Immature natural killer cell (primary cell): ENCODE results near the gene EIF4H. TPM values are rescaled to one million over a fixed set of nuclear protein-coding genes. Genes with fewer than 3 reads are reported as not detected.
A peak's percentile ranks its signal among the peaks of the same experiment; 100 is the strongest.

ENCODE experiments used
- DNase-seq, 3 donors: peaks; one replicate each; pipeline ENCODE4 v3.0.0; 2022; ENCODE audit warnings: mixed read lengths in 1 of 3
- H3K27ac Mint-ChIP-seq, 6 donors: one replicate each; pipeline ENCODE4 v1.8.0; 2020; ENCODE audit warnings: mixed read lengths in 6 of 6, mild to moderate bottlenecking in 5 of 6, inconsistent platforms in 4 of 6, moderate library complexity in 3 of 6
- H3K27me3 Mint-ChIP-seq, 3 donors: one replicate each; pipeline ENCODE4 v1.8.0; 2020 to 2021; ENCODE audit warnings: low read depth in 3 of 3, mild to moderate bottlenecking in 3 of 3, mixed read lengths in 3 of 3, moderate library complexity in 3 of 3, inconsistent platforms in 1 of 3
- H3K36me3 Mint-ChIP-seq, 3 donors: one replicate each; pipeline ENCODE4 v1.8.0; 2020; ENCODE audit warnings: mixed read lengths in 3 of 3, inconsistent platforms in 2 of 3, mild to moderate bottlenecking in 2 of 3
- H3K4me1 Mint-ChIP-seq, 2 donors: one replicate each; pipeline ENCODE4 v1.8.0; 2020; ENCODE audit warnings: inconsistent platforms in 2 of 2, mild to moderate bottlenecking in 2 of 2, mixed read lengths in 2 of 2, moderate library complexity in 1 of 2
- H3K4me3 Mint-ChIP-seq, 5 donors: one replicate each; pipeline ENCODE4 v1.8.0; 2020; ENCODE audit warnings: mild to moderate bottlenecking in 5 of 5, mixed read lengths in 5 of 5, inconsistent platforms in 3 of 5, moderate library complexity in 3 of 5
- H3K9me3 Mint-ChIP-seq, 6 donors: one replicate each; pipeline ENCODE4 v1.8.0; 2020; ENCODE audit warnings: mild to moderate bottlenecking in 6 of 6, mixed read lengths in 6 of 6, inconsistent platforms in 4 of 6, moderate library complexity in 3 of 6
- polyA plus RNA-seq, 3 donors: library from polyadenylated mRNA; unstranded; fragments of 300-500 nt; fragmentation: Illumina TruSeq; gene quantifications; one replicate each; pipeline ENCODE4 v1.2.3, GENCODE V29; 2021

The EIF4H gene
- polyA plus RNA-seq, 3 donors from 2014 or later = 177 to 278 (median 246) TPM

DNA sequence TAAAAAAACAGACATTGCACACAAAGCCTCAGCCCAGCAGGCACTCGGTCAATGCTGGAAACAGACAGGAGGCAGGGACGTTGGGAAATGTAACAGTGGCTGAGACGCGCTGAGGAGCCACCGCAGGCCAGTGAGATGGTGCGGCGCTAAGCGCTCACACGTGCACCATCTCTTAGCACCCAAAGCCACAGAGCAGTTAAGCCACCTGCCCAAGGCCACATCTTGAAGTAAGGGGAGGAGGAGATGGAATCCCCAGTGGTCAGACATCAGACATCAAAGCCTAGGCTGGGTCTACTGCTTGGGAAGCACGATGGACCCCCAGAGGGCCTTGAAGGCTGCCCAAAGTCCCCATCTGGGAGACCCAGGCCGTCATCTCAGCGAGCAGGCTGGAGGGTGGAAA lies 51.2 kb downstream of the EIF4H start:
- H3K27ac Mint-ChIP-seq = peak overlapping the region; percentile 69 to 86 (median 82)
- H3K4me1 Mint-ChIP-seq = peaks cover 33 to 49% of the 10 kb centered on the region in 2 donors
- H3K27me3 Mint-ChIP-seq = peaks cover 0 to 6% (median 3%) of the 10 kb centered on the region in 3 donors

DNA sequence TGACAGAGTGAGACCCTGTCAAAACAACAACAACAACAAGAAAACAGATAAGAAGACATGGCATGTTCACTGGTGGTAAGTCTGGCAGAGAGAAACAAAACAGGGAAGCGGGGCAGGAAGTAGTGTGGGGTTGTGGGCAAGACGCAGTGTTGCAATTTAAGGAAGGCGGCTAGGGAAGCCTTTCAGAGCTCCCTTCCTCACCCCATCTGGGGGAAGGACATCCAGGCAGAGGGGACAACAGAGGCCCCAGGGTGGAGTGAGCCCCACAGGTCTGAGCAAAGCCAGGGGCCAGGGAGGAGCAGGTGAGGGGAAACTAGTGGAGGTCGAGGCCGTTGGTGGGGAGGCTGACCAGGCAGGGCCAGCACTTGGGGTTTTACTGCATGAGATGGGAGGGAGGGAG lies 52.5 kb downstream of the EIF4H start:
- Mint-ChIP-seq H3K36me3 (peaks cover 4 to 23% (median 14%) of the 10 kb centered on the region in 3 donors), H3K4me1 (peaks cover 44 to 60% of the 10 kb centered on the region in 2 donors), H3K9me3 (no peaks in the 10 kb centered on the region), H3K27ac (peak overlapping the region; percentile 50 to 88 (median 82)), H3K27me3 (peaks cover 0 to 8% (median 6%) of the 10 kb centered on the region in 3 donors), H3K4me3 (peak overlapping the region; percentile 42 to 74 (median 55))
- DNase-seq = no peak

More for the DNA sequence above, 51.2 kb downstream of the EIF4H start:
- Mint-ChIP-seq H3K4me3 (peak overlapping the region; percentile 30 to 64 (median 58)), H3K9me3 (no peaks in the 10 kb centered on the region), H3K36me3 (peaks cover 4 to 18% (median 14%) of the 10 kb centered on the region in 3 donors)
- peak; percentile 34 to 58 (median 58) for DNase-seq

DNA sequence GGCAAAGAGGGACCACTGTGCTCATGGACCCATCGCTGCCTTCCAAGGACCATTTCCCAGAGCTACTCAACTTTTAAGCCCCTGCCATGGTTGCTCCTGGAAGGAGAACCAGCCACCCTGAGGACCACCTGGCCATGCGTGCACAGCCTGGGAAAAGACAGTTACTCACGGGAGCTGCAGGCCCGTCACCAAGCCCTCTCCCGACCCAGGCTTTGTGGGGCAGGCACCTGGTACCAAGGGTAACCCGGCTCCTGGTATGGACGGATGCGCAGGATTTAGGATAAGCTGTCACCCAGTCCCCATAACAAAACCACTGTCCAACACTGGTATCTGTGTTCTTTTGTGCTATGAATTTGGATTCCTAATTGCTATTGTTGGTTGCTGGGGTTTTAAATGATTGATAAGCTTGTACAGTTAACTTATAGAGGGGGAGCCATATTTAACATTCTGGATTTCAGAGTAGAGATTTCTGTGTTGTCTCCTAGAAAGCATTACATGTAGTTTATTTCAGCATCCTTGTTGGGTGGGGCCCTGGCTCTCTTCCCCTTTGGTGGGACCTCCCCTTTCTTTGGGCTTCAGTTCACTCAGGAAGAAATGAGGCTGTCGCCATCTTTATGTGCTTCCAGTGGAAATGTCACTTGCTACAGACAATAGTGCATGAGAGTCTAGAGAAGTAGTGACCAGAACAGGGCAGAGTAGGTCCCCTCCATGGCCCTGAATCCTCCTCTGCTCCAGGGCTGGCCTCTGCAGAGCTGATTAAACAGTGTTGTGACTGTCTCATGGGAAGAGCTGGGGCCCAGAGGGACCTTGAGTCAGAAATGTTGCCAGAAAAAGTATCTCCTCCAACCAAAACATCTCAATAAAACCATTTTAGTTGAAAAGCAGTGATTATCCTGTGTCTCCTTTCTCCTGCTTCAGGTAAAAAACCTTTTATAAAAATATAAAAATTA lies 55.1 kb downstream of the EIF4H start:
- Mint-ChIP-seq H3K4me3 (peak overlapping the region in 3 of 5 donors; percentile 15 to 53 (median 21)), H3K36me3 (peaks cover 4 to 24% (median 10%) of the 10 kb centered on the region in 3 donors), H3K27me3 (peaks cover 0 to 9% (median 5%) of the 10 kb centered on the region in 3 donors), H3K27ac (peak overlapping the region; percentile 75 to 98 (median 84)), H3K4me1 (peaks cover 51 to 58% of the 10 kb centered on the region in 2 donors), H3K9me3 (no peaks in the 10 kb centered on the region)
- no peak for DNase-seq

DNA sequence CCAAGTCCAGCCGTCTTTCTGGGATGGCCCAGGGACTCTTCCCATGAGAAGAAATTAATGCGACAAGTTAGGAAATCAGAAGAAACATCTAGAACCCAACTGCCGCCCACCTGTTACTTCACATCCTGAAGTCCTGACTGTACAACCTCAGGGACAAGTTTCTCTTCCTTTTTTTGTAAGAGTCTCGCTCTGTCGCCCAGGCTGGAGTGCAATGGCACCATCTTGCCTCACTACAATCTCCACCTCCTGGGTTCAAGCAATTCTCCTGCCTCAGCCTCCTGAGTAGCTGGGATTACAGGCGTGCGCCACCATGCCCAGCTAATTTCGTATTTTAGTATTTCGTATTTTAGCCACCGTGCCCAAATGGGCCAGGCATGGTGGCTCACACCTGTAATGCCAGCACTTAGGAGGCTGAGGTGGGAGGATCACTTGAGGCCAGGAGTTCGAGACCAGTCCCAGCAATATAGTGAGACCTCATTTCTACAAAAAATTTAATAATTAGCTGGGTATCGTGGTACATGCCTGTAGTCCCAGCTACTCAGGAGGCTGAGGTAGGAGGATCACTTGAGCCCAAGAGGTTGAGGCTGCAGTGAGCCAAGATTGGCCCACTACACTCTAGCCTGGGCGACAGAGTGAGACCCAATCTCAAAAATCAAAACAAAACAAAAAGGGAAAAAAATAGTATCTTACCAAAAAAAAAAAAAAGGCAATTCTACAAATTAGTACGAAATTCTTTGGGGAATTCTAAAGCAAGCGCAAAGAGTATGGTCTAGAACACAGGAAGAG lies 56.5 kb downstream of the EIF4H start:
- no peaks in the 10 kb centered on the region for H3K9me3 Mint-ChIP-seq
- H3K4me3 Mint-ChIP-seq = peak overlapping the region; percentile 72 to 86 (median 80)
- DNase-seq = no peak
- peaks cover 7 to 30% (median 19%) of the 10 kb centered on the region in 3 donors for H3K36me3 Mint-ChIP-seq
- H3K27me3 Mint-ChIP-seq = peaks cover 0 to 10% (median 5%) of the 10 kb centered on the region in 3 donors
- H3K4me1 Mint-ChIP-seq = peaks cover 48 to 53% of the 10 kb centered on the region in 2 donors
- peak overlapping the region; percentile 96 to 98 (median 96) for H3K27ac Mint-ChIP-seq

DNA sequence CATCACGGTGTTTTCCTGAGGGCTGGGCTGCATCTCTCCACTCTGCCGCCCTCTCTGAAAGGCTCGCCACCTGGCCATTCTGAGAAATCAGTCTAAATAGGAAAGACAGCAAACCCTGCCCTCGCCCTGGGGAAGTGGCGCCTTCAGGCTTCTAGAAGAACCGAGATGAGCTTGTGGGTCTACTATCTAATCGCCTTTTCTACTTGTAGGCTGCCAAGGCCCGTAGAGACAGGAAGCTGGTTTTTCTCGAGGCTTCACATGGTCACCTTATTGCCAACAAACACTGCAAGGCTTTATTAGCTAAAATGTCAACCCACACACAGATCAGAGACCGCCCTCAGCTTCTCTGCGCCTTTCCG lies 57.1 kb downstream of the EIF4H start:
- peak; percentile 84 to 86 (median 84) for DNase-seq
- Mint-ChIP-seq H3K27me3 (peaks cover 0 to 10% (median 5%) of the 10 kb centered on the region in 3 donors), H3K36me3 (peaks cover 8 to 33% (median 21%) of the 10 kb centered on the region in 3 donors)

DNA sequence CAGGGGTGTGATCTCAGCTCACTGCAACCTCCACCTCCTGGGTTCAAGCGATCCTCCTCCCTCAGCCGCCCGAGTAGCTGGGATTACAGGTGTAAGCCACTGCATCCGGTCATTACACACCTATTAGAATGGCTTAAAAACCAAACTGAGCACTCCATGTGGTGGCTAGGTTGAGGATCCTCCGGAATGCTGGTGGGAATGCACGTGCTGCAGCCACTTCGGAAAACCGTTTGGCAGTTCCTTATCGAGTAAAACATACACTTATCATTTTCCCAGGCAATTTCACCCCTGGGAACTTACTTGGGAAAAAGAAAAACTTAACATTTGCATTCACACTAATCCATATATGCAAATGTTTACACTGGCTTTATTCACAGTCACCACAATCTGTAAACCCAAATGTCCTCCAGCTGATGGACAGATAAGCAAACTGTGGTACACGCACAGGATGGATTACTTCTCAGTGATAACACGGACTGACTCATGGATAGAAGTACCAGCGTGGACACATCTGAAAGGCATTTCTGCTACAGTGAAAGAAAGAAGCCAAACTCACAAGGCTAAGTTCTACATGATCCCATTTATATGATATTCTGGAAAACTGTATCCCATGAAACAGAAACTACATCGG lies 59.6 kb downstream of the EIF4H start:
- no peaks in the 10 kb centered on the region for H3K9me3 Mint-ChIP-seq
- DNase-seq = no peak
- peaks cover 0 to 10% (median 2%) of the 10 kb centered on the region in 3 donors for H3K27me3 Mint-ChIP-seq
- H3K36me3 Mint-ChIP-seq = peaks cover 19 to 49% (median 29%) of the 10 kb centered on the region in 3 donors
- H3K27ac Mint-ChIP-seq = peak overlapping the region in 3 of 6 donors; percentile 34 to 68 (median 53)
- no peak overlapping the region for H3K4me3 Mint-ChIP-seq
- H3K4me1 Mint-ChIP-seq = peaks cover 39 to 44% of the 10 kb centered on the region in 2 donors

More for the DNA sequence above, 57.1 kb downstream of the EIF4H start:
- peak overlapping the region; percentile 72 to 86 (median 80) for H3K4me3 Mint-ChIP-seq
- H3K4me1 Mint-ChIP-seq = peaks cover 46 to 53% of the 10 kb centered on the region in 2 donors
- H3K9me3 Mint-ChIP-seq = no peaks in the 10 kb centered on the region
- peak overlapping the region; percentile 96 to 98 (median 96) for H3K27ac Mint-ChIP-seq

DNA sequence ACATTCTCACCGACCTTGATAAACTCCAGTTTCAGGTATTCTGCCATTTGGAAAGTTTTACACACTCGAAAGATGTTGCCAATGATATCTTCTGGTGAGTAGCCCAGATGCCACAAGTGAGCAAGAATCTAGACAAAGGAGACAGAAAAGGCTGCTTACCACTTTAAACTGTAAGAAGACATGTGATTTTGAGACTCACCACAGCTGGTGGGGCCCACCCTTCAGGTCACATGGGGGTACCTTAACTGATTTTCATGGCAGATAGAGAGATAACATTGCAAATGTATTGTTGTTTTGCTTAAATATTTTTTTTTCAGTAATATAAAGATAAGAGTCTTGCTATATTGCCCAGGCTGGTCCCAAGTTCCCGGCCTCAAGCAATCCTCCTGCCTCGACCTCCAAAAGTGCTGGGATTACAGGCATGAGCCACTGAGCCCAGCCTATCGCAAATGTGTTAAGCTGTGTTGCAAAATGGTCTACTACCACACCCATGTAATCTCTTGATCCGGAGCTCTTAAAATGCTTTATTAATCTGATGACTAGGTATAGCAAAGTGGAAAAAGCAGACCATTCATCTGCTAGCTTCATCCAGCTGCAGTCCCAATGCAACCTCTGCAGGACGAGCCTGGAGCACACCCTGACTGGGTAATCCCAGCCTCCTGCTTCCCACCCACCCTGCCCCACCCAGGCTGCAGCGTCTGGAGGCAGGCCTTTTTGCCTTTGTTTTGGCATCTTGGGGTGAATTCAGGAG lies 61.5 kb downstream of the EIF4H start:
- peak overlapping the region in 2 of 6 donors; percentile 13 to 35 for H3K27ac Mint-ChIP-seq
- peaks cover 0 to 10% (median 0%) of the 10 kb centered on the region in 3 donors for H3K27me3 Mint-ChIP-seq
- peaks cover 25 to 35% of the 10 kb centered on the region in 2 donors for H3K4me1 Mint-ChIP-seq
- no peak for DNase-seq
- H3K4me3 Mint-ChIP-seq = peak overlapping the region in 1 of 5 donors; percentile 4
- H3K9me3 Mint-ChIP-seq = no peaks in the 10 kb centered on the region
- H3K36me3 Mint-ChIP-seq = peaks cover 23 to 50% (median 25%) of the 10 kb centered on the region in 3 donors

DNA sequence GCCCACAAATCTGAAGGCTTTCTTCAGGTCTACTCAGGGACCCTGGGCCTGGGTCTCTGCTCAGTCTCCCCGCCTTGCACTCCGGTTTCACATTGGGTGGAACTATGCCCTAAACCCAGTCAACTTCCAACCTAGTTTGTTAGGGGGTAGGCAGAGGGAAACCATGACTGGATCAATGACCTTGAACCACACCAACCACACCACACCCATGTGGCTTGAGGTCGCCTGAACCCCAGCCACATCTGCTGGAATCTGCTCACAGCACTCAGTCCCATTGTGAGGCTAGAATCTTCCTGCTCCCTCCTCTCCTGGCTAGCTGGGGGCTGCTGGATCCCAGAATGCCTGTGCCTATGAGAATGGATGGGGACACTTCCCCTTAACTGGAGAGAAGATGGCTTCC lies 62.1 kb downstream of the EIF4H start:
- Mint-ChIP-seq H3K4me3 (peak overlapping the region in 2 of 5 donors; percentile 10 to 33), H3K27ac (peak overlapping the region in 1 of 6 donors; percentile 50), H3K27me3 (peaks cover 0 to 7% (median 0%) of the 10 kb centered on the region in 3 donors), H3K4me1 (peaks cover 20 to 29% of the 10 kb centered on the region in 2 donors), H3K36me3 (peaks cover 25 to 50% (median 26%) of the 10 kb centered on the region in 3 donors), H3K9me3 (no peaks in the 10 kb centered on the region)
- no peak for DNase-seq

DNA sequence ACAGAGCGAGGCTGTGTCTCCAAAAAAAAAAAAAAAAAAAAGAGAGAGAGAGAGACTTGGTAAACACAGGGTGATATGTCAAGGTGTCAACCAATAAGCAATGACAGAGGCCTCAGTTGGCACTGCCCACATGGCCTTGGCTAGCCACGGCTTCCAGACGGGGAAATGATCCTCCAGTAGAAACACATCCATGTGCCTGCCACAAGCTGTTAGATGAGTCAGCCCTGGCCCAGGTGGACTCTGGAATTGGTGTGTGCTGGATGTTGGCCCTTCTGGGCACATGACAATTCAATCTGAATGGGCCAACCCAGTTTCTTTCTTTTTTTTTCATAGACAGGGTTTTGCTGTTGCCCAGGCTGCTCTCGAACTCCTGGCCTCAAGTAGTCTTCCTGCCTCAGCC lies 66.3 kb downstream of the EIF4H start:
- peaks cover 0 to 1% (median 0%) of the 10 kb centered on the region in 3 donors for H3K27me3 Mint-ChIP-seq
- H3K4me3 Mint-ChIP-seq = no peak overlapping the region
- peaks cover 27 to 55% (median 31%) of the 10 kb centered on the region in 3 donors for H3K36me3 Mint-ChIP-seq
- no peak for DNase-seq
- no peaks in the 10 kb centered on the region for H3K9me3 Mint-ChIP-seq
- H3K4me1 Mint-ChIP-seq = peaks cover 9 to 11% of the 10 kb centered on the region in 2 donors
- no peak overlapping the region for H3K27ac Mint-ChIP-seq

DNA sequence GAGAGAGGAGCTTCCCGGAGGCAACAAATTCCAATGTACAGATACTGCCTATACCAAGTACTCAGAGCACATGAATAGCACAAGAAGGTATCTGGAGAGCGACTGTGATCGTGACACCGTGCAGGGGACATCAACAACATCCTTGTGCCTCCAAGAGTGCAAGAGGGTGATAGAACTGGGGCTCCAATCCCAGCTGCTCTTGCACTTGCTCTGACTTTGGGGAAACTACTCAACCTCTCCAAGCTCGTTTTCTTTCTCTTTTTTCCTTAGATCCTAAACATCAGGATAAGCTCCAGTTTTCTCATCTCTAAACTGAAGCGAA lies 67.9 kb downstream of the EIF4H start:
- H3K4me1 Mint-ChIP-seq = no peaks in the 10 kb centered on the region
- H3K27ac Mint-ChIP-seq = no peak overlapping the region
- no peak for DNase-seq
- H3K4me3 Mint-ChIP-seq = no peak overlapping the region
- H3K36me3 Mint-ChIP-seq = peaks cover 22 to 47% (median 32%) of the 10 kb centered on the region in 3 donors
- H3K27me3 Mint-ChIP-seq = no peaks in the 10 kb centered on the region
- no peaks in the 10 kb centered on the region for H3K9me3 Mint-ChIP-seq

DNA sequence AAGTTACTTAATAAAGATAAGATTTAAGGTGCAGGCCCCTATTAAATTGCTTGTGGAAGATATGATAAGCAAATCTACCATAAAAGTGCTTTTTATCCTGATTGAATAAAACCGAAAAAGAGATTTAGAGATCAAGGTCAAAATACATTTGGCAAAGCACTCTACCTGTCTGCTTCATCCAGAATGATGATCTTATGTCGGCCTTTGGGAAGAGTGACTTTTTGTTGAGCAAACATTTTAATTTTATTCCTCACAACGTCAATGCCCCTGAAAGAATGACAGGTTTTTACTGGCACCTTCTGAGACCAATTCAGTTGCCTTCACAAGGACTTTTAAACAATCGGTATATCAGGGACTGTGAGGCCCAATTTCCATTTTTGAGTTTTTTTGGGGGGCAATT lies 72.3 kb downstream of the EIF4H start:
- no peak overlapping the region for H3K4me3 Mint-ChIP-seq
- H3K9me3 Mint-ChIP-seq = no peaks in the 10 kb centered on the region
- no peak for DNase-seq
- peaks cover 0 to 4% of the 10 kb centered on the region in 2 donors for H3K4me1 Mint-ChIP-seq
- H3K27me3 Mint-ChIP-seq = peaks cover 0 to 1% (median 0%) of the 10 kb centered on the region in 3 donors
- peak overlapping the region in 2 of 6 donors; percentile 22 to 32 for H3K27ac Mint-ChIP-seq
- peaks cover 10 to 43% (median 11%) of the 10 kb centered on the region in 3 donors for H3K36me3 Mint-ChIP-seq
